ENCODE data around the gene ST6GALNAC3. TPM values are rescaled to one million over a fixed set of nuclear protein-coding genes. Genes with fewer than 3 reads are reported as not detected.

The ST6GALNAC3 gene
- total RNA-seq, 6 experiments from 2014 or later, result 1.4 to 3.2 (median 2.6) TPM

GRCh38 chr1:76669131-76669530, 594.6 kb downstream of the ST6GALNAC3 start:
- TF ChIP-seq POLR2A (IDR thresholded peaks at IDR 0.05) (no peak), CTCF (IDR thresholded peaks at IDR 0.05) (no peak)
- DNase-seq, result peak in 2 of 3 donors; percentile 39 to 58
- no peaks in the 10 kb centered on the region for H3K36me3 ChIP-seq
- H3K27ac ChIP-seq, result no peak overlapping the region
- intact Hi-C loops (cut with DNase I), result no loop called here
- no peak overlapping the region for H3K4me3 ChIP-seq
- WGBS (ENCODE audit: insufficient coverage, low coverage, low lambda C conversion rate, missing lambda C conversion rate), result 38% methylated on average over 4 of the region's 4 CpGs
- no peaks in the 10 kb centered on the region for H3K9me3 ChIP-seq
- no peaks in the 10 kb centered on the region for H3K27me3 ChIP-seq
- peak in 3 of 4 donors; percentile 42 to 43 (median 43) for ATAC-seq
- peaks cover 0 to 17% (median 0%) of the 10 kb centered on the region in 4 donors for H3K4me1 ChIP-seq

GRCh38 chr1:76669624-76670315, 595.2 kb downstream of the ST6GALNAC3 start:
- intact Hi-C loops (cut with DNase I), result no loop called here
- no peak overlapping the region for H3K4me3 ChIP-seq
- no peak for DNase-seq
- H3K27ac ChIP-seq, result no peak overlapping the region
- WGBS (ENCODE audit: insufficient coverage, low coverage, low lambda C conversion rate, missing lambda C conversion rate), result 71% methylated on average over 2 of the region's 3 CpGs
- no peaks in the 10 kb centered on the region for H3K36me3 ChIP-seq
- no peak for TF ChIP-seq CTCF (IDR thresholded peaks at IDR 0.05)
- TF ChIP-seq POLR2A (IDR thresholded peaks at IDR 0.05), result no peak
- H3K9me3 ChIP-seq, result no peaks in the 10 kb centered on the region
- no peaks in the 10 kb centered on the region for H3K27me3 ChIP-seq
- ATAC-seq, result no peak
- peaks cover 0 to 24% (median 3%) of the 10 kb centered on the region in 4 donors for H3K4me1 ChIP-seq

GRCh38 chr1:76674689-76675210, 600.2 kb downstream of the ST6GALNAC3 start:
- no peak overlapping the region for H3K4me3 ChIP-seq
- no peaks in the 10 kb centered on the region for H3K27me3 ChIP-seq
- peak overlapping the region in 2 of 3 donors; percentile 85 to 93 for H3K27ac ChIP-seq
- no peaks in the 10 kb centered on the region for H3K36me3 ChIP-seq
- DNase-seq (no peak), ATAC-seq (no peak)
- TF ChIP-seq POLR2A (IDR thresholded peaks at IDR 0.05), result no peak
- TF ChIP-seq CTCF (IDR thresholded peaks at IDR 0.05), result no peak
- WGBS (ENCODE audit: insufficient coverage, low coverage, low lambda C conversion rate, missing lambda C conversion rate), result 100% methylated on average over 3 of the region's 3 CpGs
- peaks cover 0 to 14% (median 3%) of the 10 kb centered on the region in 4 donors for H3K4me1 ChIP-seq
- intact Hi-C loops (cut with DNase I), result no loop called here
- H3K9me3 ChIP-seq, result no peaks in the 10 kb centered on the region

GRCh38 chr1:76677416-76678405, 603.2 kb downstream of the ST6GALNAC3 start:
- H3K9me3 ChIP-seq, result no peaks in the 10 kb centered on the region
- TF ChIP-seq CTCF (IDR thresholded peaks at IDR 0.05) (no peak), POLR2A (IDR thresholded peaks at IDR 0.05) (no peak)

More at GRCh38 chr1:76677416-76678405, 603.2 kb downstream of the ST6GALNAC3 start:
- Histone ChIP-seq H3K4me3 (no peak overlapping the region), H3K27ac (no peak overlapping the region), H3K4me1 (peaks cover 0 to 11% (median 3%) of the 10 kb centered on the region in 4 donors), H3K36me3 (no peaks in the 10 kb centered on the region), H3K27me3 (no peaks in the 10 kb centered on the region)
- DNase-seq (no peak), ATAC-seq (no peak)
- WGBS (ENCODE audit: insufficient coverage, low coverage, low lambda C conversion rate, missing lambda C conversion rate), result 68% methylated on average over 5 of the region's 5 CpGs
- intact Hi-C loops (cut with DNase I), result no loop called here
